GM12872 (cell line): ENCODE data around the gene GGT5.
A peak's percentile ranks its signal among the peaks of the same experiment; 100 is the strongest.

Source experiments
- TF ChIP-seq, protein P1 (sequence below): IDR thresholded peaks from 3 replicates; pipeline ENCODE4 v1.5.1; 2011; ENCODE audit warnings: low read depth, mild to moderate bottlenecking, low read length, moderate library complexity; ENCODE audit not compliant: insufficient read depth

Gene GGT5

DNA sequence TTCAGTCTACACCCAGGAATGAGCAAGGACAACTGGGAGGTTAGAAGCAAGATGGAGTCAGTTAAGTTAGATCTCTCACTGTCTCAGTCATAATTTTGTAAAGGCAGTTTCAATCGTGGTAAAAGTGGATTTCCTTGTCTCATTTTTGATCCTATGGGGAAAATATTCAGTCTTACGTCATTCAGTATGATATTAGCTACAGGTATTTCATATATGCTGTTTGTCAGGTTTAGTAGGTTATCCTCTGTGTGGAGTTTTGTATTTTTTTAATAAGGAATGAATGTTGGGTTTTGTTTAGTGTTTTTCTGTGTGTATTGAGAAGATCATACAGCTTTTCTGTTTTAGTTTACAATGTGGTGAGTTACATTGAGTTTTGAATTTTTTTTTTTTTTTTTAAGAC, 37.5 kb upstream of the GGT5 start:
- TF ChIP-seq, protein P1, sequence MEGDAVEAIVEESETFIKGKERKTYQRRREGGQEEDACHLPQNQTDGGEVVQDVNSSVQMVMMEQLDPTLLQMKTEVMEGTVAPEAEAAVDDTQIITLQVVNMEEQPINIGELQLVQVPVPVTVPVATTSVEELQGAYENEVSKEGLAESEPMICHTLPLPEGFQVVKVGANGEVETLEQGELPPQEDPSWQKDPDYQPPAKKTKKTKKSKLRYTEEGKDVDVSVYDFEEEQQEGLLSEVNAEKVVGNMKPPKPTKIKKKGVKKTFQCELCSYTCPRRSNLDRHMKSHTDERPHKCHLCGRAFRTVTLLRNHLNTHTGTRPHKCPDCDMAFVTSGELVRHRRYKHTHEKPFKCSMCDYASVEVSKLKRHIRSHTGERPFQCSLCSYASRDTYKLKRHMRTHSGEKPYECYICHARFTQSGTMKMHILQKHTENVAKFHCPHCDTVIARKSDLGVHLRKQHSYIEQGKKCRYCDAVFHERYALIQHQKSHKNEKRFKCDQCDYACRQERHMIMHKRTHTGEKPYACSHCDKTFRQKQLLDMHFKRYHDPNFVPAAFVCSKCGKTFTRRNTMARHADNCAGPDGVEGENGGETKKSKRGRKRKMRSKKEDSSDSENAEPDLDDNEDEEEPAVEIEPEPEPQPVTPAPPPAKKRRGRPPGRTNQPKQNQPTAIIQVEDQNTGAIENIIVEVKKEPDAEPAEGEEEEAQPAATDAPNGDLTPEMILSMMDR = no peak

DNA sequence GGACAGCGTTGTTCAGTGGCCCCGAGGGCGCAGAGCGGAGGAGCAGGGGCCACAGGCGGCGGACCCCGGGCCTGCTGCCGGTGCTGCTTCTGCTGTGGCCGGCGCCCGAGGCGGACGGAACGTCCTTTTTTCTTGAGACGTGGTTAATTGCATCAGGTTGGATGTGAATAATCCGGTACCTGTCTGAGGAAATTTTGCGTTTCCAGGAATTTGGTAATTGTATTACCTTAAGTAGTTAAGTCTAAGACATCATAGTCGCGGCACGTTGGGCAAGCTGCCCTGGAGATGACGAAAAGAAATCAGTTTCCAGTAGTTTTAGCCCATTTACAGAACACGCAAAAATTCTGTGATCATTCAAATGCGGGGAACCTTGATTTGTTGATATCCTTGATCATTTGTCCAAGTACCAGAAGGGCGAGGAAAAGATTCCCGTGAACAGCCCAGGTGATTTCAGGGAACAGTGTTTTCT, 26.5 kb upstream of the GGT5 start:
- TF ChIP-seq, protein P1 = no peak

DNA sequence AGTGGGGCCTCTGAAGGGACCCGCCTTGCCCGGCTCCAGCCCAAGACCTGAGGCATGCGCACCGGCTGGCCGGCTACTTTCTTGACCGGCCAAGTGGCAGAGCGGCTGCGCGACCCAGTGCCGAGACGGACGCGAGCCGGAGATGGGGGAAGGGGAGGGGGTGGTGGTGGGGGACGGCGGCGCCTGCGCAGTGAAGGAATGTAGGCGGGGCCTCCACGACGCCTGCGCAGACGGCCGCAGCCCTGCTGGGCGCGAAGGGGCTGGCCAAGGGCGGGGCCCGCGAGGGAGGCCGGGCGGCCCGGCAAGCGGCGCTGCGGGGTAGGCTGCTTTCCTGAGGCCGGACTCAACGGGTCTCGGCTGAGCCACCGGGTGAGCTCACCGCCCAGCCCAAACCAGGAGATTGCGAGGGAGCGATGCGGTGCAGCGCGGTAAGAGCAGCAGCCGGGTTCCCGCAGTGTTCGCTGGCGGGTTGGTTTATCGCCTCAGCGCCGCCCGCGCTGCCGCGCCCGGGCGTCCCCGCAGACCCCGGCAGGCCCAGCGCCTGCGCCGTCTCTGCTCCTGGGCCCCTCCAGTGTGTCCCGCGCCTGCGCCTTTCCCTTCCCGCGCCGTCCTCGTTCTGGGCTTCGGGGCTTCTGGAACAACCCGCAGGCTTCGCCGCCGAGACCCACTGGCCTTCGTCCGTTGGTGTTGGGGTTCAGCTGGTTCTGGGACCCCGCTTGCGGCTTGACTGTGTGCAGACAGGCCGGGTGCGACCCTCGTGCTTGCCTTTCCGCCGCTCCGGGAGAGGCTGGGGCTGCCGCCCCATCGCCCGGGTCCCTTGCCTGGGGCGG, 25.9 kb upstream of the GGT5 start, which contains the start of gene SPECC1L:
Gene SPECC1L, plus strand, starts transcription at position 276 of the 830 bp plus-strand sequence. CDS start 31,401 bp downstream, outside the sequence.
- TF ChIP-seq, protein P1 = peak; percentile 15; the same call in 1 of the 3 replicates

DNA sequence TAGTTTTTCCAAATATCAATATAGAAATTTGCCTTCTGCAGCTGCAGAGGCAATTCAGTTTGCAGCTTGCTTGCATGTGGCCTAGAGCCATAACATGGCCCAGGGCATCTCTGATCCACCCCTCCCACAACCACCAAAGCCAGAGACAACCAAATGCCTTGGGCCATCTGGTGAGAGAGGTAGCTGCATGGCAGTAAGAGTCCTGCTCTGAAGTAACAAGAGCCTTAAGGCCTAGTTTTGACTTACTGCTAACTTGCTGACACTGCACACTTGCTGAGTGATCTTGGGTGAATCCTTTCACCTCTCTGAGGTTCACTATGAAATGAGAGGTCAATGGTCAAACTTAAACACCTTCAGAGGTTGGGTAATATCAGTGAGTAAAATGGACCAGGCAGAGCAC, 20.9 kb upstream of the GGT5 start:
- TF ChIP-seq, protein P1 = no peak

DNA sequence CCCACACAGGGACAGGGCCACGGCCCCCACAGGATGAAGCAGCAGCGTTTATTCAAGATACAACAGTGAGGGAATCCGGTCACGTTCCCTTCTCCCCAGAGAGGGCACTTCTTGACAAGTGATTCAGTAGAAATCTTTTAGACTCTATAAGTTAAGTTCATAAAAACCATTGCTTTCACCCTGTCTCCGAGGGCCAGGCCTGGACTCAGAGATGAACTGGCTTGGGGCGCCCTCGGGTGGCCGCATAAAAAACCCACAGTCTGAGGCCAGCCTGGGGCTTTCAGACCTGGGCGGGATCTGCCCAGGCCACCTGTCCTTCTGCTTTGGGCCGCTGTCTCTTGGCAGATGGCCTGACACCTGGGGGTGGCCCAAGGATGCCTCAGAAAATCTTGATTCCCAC, 14.6 kb upstream of the GGT5 start:
- TF ChIP-seq, protein P1 = peak; percentile 40; the same call in 2 of the 3 replicates

DNA sequence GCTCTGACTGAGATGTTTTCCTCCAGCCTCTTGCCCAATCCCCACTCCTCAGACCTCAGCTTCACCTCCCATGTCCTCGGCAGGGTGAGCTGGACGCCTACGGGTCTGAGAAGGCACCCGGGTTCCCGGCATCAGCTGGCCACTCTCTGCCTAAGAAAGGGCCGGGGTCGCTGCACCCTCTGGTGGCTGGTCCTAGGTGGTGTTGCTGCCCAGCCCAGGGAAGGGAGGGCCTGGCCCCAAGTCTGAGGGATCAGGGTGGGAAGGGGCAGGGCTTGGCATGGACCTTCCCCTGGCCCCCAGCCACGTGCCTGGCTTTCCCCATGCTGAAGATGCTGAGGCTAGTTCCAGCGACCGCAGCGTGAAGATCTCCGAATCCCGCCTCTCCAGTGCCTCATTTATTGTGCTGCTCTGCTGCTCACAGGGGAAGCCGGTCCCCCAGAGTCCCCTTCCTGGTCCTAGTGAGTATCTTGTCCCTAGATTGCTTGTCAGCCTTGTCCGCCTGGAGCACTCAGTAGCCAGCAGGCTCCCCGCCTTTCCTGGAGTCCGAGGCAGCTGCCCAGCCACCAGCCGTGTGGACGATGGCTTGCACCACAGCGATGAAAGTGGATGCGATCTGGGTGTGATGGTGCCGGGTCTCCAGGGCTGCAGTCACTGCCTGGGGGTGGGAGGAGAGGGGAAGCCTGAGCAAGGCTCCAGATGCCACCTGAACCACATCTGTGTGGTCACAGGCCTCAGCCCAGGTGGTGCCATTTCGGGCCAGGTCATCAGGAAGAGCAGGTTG, 2.9 kb upstream of the GGT5 start:
- TF ChIP-seq, protein P1 = peak; percentile 73

DNA sequence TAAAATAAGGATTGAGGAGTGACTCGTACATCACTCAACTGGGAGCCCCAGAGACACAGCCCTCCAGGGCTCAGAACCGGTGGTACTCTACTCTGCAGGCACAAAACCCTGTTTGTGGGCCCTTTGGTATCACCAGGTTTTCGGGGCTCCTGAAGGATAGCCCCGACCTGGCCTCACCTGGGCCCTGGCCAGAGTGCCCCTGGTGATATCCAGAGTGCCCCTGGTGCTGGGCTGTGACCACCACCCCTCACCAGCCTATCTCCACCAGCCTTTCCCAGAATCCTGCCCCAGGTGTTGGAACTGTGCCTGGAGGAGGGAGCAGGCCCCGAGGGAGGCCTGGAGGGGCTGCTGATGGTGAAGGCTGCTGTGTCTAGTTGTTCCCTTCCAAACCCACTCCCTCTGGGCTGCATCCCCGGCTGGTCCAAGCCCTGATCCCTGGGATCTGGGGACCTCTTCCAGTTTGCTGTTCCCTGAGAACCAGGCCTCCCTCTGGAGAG, 2.2 kb upstream of the GGT5 start:
- TF ChIP-seq, protein P1 = no peak
